ENCODE results near the gene UBN1. TPM values are rescaled to one million over a fixed set of nuclear protein-coding genes. Genes with fewer than 3 reads are reported as not detected.

UBN1 gene
- total RNA-seq, 1 experiment from 2014 or later, result 51.0 TPM

DNA sequence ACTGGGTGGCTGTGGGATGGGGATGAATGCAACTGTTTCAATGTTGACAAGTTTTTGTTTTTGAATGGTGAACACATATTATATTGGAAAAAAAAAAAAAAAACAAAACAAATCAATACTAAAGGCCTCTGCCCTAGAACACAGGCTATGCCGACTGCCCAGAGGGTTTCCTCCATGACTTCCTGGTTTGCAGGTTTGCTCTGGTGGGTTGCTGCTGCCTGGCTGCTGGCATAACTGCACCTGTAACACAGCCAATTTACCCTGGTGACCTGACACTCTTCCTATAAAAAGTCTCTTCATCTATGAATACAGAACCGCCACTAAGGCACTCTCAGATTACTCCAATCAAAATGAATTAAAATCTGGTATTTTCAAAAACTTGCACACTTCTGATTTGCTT is 10.6 kb upstream of the UBN1 start:
- DNase-seq (ENCODE audit: low spot score), result no peak
- ChIA-PET CTCF (no interaction called here), POLR2A (ENCODE audit: low non-redundant PET) (no interaction called here)
- TF ChIP-seq, protein P1, sequence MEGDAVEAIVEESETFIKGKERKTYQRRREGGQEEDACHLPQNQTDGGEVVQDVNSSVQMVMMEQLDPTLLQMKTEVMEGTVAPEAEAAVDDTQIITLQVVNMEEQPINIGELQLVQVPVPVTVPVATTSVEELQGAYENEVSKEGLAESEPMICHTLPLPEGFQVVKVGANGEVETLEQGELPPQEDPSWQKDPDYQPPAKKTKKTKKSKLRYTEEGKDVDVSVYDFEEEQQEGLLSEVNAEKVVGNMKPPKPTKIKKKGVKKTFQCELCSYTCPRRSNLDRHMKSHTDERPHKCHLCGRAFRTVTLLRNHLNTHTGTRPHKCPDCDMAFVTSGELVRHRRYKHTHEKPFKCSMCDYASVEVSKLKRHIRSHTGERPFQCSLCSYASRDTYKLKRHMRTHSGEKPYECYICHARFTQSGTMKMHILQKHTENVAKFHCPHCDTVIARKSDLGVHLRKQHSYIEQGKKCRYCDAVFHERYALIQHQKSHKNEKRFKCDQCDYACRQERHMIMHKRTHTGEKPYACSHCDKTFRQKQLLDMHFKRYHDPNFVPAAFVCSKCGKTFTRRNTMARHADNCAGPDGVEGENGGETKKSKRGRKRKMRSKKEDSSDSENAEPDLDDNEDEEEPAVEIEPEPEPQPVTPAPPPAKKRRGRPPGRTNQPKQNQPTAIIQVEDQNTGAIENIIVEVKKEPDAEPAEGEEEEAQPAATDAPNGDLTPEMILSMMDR (conservative IDR thresholded peaks at IDR 0.05; ENCODE audit: low read depth, low read length), result no peak
- Histone ChIP-seq H3K27ac (ENCODE audit: low read depth, low read length, poor library complexity, severe bottlenecking) (no peak overlapping the region), H3K36me3 (ENCODE audit: insufficient read depth, low read length, poor library complexity, severe bottlenecking) (peaks cover 75% of the 10 kb centered on the region), H3K9me3 (ENCODE audit: low read depth, low read length, poor library complexity, severe bottlenecking) (no peaks in the 10 kb centered on the region), H3K4me1 (ENCODE audit: insufficient read depth, low read length, poor library complexity, severe bottlenecking) (no peaks in the 10 kb centered on the region), H3K27me3 (replicated peaks; ENCODE audit: insufficient read depth, low read depth, low read length, poor library complexity) (no peaks in the 10 kb centered on the region), H3K4me3 (ENCODE audit: low read depth, low read length, poor library complexity, severe bottlenecking) (no peak overlapping the region)
- intact Hi-C loops (cut with micrococcal nuclease; ENCODE audit: unreplicated experiment), result no loop called here
- BruUV-seq (replicated peaks), result no TSS peak

DNA sequence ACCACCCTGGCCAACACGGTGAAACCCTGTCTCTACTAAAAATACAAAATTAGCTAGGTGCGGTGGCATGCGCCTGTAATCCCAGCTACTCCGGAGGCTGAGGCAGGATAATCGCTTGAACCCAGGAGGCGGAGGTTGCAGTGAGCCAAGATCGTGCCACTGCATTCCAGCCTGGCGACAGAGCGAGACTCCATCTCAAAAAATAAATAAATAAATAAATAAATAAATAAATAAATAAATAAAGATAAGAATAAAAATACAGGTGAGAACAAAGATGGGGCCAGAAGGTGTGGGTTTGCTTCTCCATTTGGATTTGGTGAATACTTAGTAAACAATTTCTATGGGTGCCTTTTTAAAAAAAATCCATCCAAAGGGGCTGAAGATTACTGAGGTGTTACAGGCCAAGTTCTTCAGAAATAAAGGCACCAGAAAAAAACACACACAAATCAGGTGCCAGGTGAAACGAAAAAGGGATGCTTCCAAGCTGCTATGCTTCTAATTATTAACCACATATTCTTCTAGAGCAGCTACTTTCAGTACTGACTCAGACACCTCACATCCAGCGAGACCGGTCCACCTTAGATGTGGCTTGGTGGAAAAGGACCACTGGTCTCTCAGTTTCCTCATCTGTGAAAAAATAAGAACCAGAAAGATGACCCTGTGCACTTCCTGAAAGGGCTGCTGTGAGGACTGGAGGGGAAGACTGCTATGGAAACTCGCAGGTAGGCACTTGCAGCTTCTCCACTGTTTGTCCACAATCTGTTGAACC is 9.4 kb upstream of the UBN1 start:
- ChIA-PET POLR2A (ENCODE audit: low non-redundant PET) (no interaction called here), CTCF (no interaction called here)
- DNase-seq (ENCODE audit: low spot score), result no peak
- Histone ChIP-seq H3K27ac (ENCODE audit: low read depth, low read length, poor library complexity, severe bottlenecking) (no peak overlapping the region), H3K9me3 (ENCODE audit: low read depth, low read length, poor library complexity, severe bottlenecking) (no peaks in the 10 kb centered on the region), H3K4me3 (ENCODE audit: low read depth, low read length, poor library complexity, severe bottlenecking) (no peak overlapping the region), H3K36me3 (ENCODE audit: insufficient read depth, low read length, poor library complexity, severe bottlenecking) (peaks cover 71% of the 10 kb centered on the region), H3K4me1 (ENCODE audit: insufficient read depth, low read length, poor library complexity, severe bottlenecking) (no peaks in the 10 kb centered on the region), H3K27me3 (replicated peaks; ENCODE audit: insufficient read depth, low read depth, low read length, poor library complexity) (no peaks in the 10 kb centered on the region)
- no peak for TF ChIP-seq EZH2 (IDR thresholded peaks at IDR 0.05; ENCODE audit: borderline replicate concordance, low read depth, low read length, poor library complexity, severe bottlenecking)
- TF ChIP-seq, protein P1 (conservative IDR thresholded peaks at IDR 0.05; ENCODE audit: low read depth, low read length), result no peak
- intact Hi-C loops (cut with micrococcal nuclease; ENCODE audit: unreplicated experiment), result no loop called here
- BruUV-seq (replicated peaks), result no TSS peak

DNA sequence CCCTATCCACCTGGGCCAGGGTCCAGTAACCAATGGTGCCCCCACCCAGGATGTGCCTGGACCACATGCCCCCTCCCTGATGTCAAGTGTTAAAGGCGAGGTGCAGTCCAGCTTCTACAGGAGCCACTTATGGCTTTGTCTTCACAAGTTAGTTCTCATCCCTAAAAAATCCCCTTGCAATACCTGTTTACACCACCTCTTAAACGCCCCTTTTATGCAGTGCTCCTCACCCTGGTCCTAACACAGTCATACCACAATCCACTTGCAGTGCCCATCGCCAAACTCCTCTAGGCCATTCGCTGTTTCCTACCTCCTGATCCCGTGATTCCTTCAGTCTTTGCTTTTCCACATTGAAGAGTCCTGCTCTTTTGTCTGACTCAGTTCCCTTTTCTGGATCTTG is 7.3 kb upstream of the UBN1 start:
- no peak for TF ChIP-seq EZH2 (IDR thresholded peaks at IDR 0.05; ENCODE audit: borderline replicate concordance, low read depth, low read length, poor library complexity, severe bottlenecking)
- TF ChIP-seq, protein P1 (conservative IDR thresholded peaks at IDR 0.05; ENCODE audit: low read depth, low read length), result no peak
- intact Hi-C loops (cut with micrococcal nuclease; ENCODE audit: unreplicated experiment), result loop anchor here (10.0 kb wide), 1 partner anchor 255 kb away; the partner anchor contains the start of gene EEF2KMT
- H3K36me3 ChIP-seq (ENCODE audit: insufficient read depth, low read length, poor library complexity, severe bottlenecking), result peaks cover 80% of the 10 kb centered on the region
- ChIA-PET POLR2A (ENCODE audit: low non-redundant PET) (no interaction called here), CTCF (no interaction called here)
- H3K27ac ChIP-seq (ENCODE audit: low read depth, low read length, poor library complexity, severe bottlenecking), result no peak overlapping the region
- H3K27me3 ChIP-seq (replicated peaks; ENCODE audit: insufficient read depth, low read depth, low read length, poor library complexity), result no peaks in the 10 kb centered on the region
- no peaks in the 10 kb centered on the region for H3K9me3 ChIP-seq (ENCODE audit: low read depth, low read length, poor library complexity, severe bottlenecking)
- DNase-seq (ENCODE audit: low spot score), result no peak
- BruUV-seq (replicated peaks), result no TSS peak
- H3K4me3 ChIP-seq (ENCODE audit: low read depth, low read length, poor library complexity, severe bottlenecking), result no peak overlapping the region
- H3K4me1 ChIP-seq (ENCODE audit: insufficient read depth, low read length, poor library complexity, severe bottlenecking), result no peaks in the 10 kb centered on the region

Measured in A673 (cell line).